ENCODE results near the gene ERCC5.

ERCC5 gene

GRCh38 chr13:102845630-102846260, at the start of gene ERCC5:
Gene ERCC5 (plus strand): TSS chr13:102846032. CDS start chr13:102846267, 235 bp downstream.
- peak; percentile 92 for DNase-seq

GRCh38 chr13:102798581-102799425, 47.0 kb upstream of the ERCC5 start, which contains the start of the genes BIVM and POGLUT2:
Gene BIVM (plus strand): TSS chr13:102799119. CDS start chr13:102807268, 8,149 bp downstream.
Gene POGLUT2 (minus strand): TSS chr13:102798976. CDS start chr13:102798670, 306 bp downstream.
- DNase-seq, result peak; percentile 91

GRCh38 chr13:102799426-102800144, 46.2 kb upstream of the ERCC5 start:
- no peak for DNase-seq

- DNase-seq, result peak; percentile 56
These were observed 45.4 kb upstream of the ERCC5 start for GRCh38 chr13:102800145-102801041.

- DNase-seq, result no peak
These were observed 40.2 kb upstream of the ERCC5 start for GRCh38 chr13:102805680-102806079.

GRCh38 chr13:102807699-102808098, 38.1 kb upstream of the ERCC5 start:
- DNase-seq, result no peak

- DNase-seq, result no peak
These were observed 33.1 kb upstream of the ERCC5 start for GRCh38 chr13:102812611-102813287.

- no peak for DNase-seq
These were observed 31.7 kb upstream of the ERCC5 start for GRCh38 chr13:102814025-102814607.

- no peak for DNase-seq
These were observed 31.0 kb upstream of the ERCC5 start for GRCh38 chr13:102814793-102815192.

GRCh38 chr13:102815788-102816187, 30.0 kb upstream of the ERCC5 start:
- DNase-seq, result no peak

GRCh38 chr13:102816708-102817107, 29.1 kb upstream of the ERCC5 start:
- no peak for DNase-seq

- DNase-seq, result no peak
These were observed 28.6 kb upstream of the ERCC5 start for GRCh38 chr13:102817241-102817640.

- no peak for DNase-seq
These were observed 27.9 kb upstream of the ERCC5 start for GRCh38 chr13:102817907-102818306.

GRCh38 chr13:102825400-102825799, 20.4 kb upstream of the ERCC5 start:
- no peak for DNase-seq

- DNase-seq, result no peak
These were observed 19.7 kb upstream of the ERCC5 start for GRCh38 chr13:102825921-102826706.

- DNase-seq, result no peak
These were observed 15.2 kb upstream of the ERCC5 start for GRCh38 chr13:102830646-102831045.

GRCh38 chr13:102836471-102836870, 9.4 kb upstream of the ERCC5 start:
- DNase-seq, result no peak

- DNase-seq, result no peak
These were observed 7.6 kb upstream of the ERCC5 start for GRCh38 chr13:102838273-102838672.

GRCh38 chr13:102838982-102839381, 6.8 kb upstream of the ERCC5 start:
- no peak for DNase-seq

- DNase-seq, result no peak
These were observed 6.4 kb upstream of the ERCC5 start for GRCh38 chr13:102839462-102839861.

- DNase-seq, result no peak
These were observed 573 bp upstream of the ERCC5 start for GRCh38 chr13:102845289-102845629.

Measured in NCI-H1694 treated with DMSO at 0.1 percent for 48 hours (cell line).